ENCODE data around the gene PRR9. TPM values are rescaled to one million over a fixed set of nuclear protein-coding genes. Genes with fewer than 3 reads are reported as not detected.
"Not testable (repeated sequence)": the region's sequence is repeated elsewhere in the genome, so short reads cannot be mapped to it uniquely, and the experiment has no call there.

The PRR9 gene
- total RNA-seq, 4 donors from 2014 or later, result not detected

DNA sequence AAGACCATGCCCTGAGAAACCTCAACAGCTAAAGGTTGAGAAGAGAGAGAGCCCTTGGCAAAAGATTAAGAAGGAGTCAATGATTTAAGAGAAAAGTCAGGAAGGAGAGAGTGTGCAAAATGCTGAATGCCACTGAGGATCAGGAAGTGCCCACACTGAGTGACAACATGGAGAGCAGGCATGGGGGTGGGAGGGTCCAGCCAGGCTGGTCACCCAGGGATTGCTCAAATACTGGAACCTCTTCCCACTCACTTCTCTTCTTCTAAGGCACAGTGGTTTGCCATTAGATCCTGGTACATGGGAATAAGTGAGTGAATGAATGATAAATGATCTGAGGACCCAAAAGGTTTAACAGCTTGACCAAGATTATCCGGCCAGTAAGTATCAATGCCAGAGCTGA lies 11.1 kb downstream of the PRR9 start:
- 80 to 100% methylated on average over 1 of the region's 1 CpG for WGBS, 2 donors
- no peaks in the 10 kb centered on the region for H3K36me3 ChIP-seq
- TF ChIP-seq, protein P1, sequence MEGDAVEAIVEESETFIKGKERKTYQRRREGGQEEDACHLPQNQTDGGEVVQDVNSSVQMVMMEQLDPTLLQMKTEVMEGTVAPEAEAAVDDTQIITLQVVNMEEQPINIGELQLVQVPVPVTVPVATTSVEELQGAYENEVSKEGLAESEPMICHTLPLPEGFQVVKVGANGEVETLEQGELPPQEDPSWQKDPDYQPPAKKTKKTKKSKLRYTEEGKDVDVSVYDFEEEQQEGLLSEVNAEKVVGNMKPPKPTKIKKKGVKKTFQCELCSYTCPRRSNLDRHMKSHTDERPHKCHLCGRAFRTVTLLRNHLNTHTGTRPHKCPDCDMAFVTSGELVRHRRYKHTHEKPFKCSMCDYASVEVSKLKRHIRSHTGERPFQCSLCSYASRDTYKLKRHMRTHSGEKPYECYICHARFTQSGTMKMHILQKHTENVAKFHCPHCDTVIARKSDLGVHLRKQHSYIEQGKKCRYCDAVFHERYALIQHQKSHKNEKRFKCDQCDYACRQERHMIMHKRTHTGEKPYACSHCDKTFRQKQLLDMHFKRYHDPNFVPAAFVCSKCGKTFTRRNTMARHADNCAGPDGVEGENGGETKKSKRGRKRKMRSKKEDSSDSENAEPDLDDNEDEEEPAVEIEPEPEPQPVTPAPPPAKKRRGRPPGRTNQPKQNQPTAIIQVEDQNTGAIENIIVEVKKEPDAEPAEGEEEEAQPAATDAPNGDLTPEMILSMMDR (IDR thresholded peaks at IDR 0.05), result no peak
- TF ChIP-seq POLR2A (IDR thresholded peaks at IDR 0.05), result no peak
- peaks cover 0 to 7% (median 0%) of the 10 kb centered on the region in 4 donors for H3K27me3 ChIP-seq
- H3K9me3 ChIP-seq, result no peaks in the 10 kb centered on the region
- no peak for DNase-seq
- H3K4me1 ChIP-seq, result peaks cover 0 to 30% (median 11%) of the 10 kb centered on the region in 3 donors
- no peak overlapping the region for H3K4me3 ChIP-seq
- intact Hi-C loops (cut with DNase I), result loop anchor here (10.0 kb wide), 1 partner anchor 574 kb away; no protein-coding TSS in a partner anchor
- H3K27ac ChIP-seq, result no peak overlapping the region

DNA sequence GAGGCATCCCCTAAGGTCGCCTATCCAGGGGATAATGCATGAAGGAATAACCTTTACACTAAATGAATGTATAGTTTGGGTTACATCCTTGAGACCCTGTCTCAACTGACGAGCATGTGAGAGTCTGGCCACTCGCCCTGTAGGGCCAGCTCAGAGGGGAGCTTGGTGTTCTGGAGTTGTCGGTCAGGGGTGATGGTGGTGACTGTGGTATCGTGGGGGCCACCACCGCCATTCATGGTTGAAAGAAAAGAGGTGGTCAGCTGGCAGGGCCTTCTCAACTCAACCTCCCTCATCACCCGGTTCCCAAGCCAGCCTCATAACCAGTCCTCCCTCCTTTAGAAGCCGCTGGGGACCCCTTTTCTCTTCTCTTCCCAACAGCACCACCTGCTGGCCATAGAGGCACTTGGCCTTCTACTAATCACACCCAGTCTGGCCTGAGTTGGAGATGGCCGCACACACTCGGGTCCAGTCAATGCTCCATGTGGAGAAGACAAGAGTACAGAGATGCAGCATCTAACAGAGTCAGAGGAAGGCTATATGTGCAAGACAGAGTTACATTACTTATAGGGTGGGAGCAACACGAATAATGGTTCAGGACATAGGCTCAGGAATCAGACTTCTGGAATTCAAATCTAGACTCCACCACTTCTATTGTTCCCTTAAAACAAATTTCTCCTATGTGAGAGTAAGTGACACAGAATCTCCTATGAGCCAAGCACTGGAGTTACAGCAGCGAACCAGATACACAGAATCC lies 11.9 kb downstream of the PRR9 start:
- not testable (repeated sequence) for DNase-seq, H3K9me3 ChIP-seq, H3K27ac ChIP-seq, H3K36me3 ChIP-seq, H3K4me3 ChIP-seq, H3K27me3 ChIP-seq
- 61 to 66% methylated on average over 8 to 9 of the region's 12 CpGs for WGBS, 2 donors
- intact Hi-C loops (cut with DNase I), result loop anchor here (10.0 kb wide), 1 partner anchor 574 kb away; no protein-coding TSS in a partner anchor
- peaks cover 0 to 31% (median 11%) of the 10 kb centered on the region in 3 donors for H3K4me1 ChIP-seq
- TF ChIP-seq, protein P1 (IDR thresholded peaks at IDR 0.05), result peak in 3 of 6 experiments; percentile 29 to 40 (median 32)

DNA sequence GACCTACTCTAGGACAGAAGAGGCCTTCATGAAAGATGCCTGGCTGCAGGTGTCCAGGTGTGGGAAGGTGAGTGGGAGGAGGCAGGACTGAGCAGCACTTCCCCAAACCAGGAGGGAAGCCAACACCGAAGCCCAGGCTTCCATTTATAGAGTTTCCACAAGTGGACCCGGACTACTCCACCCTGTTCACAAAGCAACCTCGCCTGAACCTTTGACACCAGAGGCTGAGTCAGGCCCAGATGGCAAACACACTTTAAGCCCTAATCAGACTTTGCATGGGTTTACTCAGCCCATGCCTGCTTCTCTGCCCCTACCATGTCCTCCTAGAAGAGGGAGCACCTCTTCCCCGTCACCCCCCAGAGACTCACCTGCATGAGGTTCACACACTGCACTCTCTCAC lies 14.0 kb downstream of the PRR9 start:
- Histone ChIP-seq H3K4me3 (no peak overlapping the region), H3K27me3 (no peaks in the 10 kb centered on the region), H3K27ac (peak overlapping the region in 3 of 4 donors; percentile 46 to 67 (median 53)), H3K36me3 (no peaks in the 10 kb centered on the region), H3K4me1 (peaks cover 0 to 31% (median 11%) of the 10 kb centered on the region in 3 donors), H3K9me3 (no peaks in the 10 kb centered on the region)
- intact Hi-C loops (cut with DNase I), result no loop called here
- DNase-seq, result no peak
- no peak for TF ChIP-seq POLR2A (IDR thresholded peaks at IDR 0.05)
- TF ChIP-seq, protein P1 (IDR thresholded peaks at IDR 0.05), result no peak
- 49 to 61% methylated on average over 4 of the region's 4 CpGs for WGBS, 2 donors

DNA sequence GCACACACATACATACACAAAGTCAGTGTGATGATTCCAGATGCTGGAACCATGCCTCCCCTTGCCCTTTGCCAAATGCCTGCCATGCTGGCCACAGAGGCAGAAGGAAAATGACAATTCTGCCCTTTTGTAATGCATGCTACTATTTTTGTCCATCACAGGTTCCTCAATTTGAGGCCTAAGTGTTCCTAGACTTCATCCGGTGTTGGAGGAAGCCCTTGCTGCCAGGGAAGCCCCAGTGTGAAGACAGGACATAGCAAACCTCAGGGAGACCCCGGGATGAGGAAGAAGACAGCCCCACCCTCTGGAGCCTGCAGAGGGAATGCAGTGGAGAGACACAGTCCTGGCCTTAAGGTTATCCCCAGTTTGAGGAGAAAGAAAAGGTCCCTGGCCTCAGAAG lies 14.4 kb downstream of the PRR9 start:
- DNase-seq, result no peak
- 40% methylated on average over 1 of the region's 2 CpGs; no CpG with 5 or more reads in 1 of the 2 donors for WGBS, 2 donors
- intact Hi-C loops (cut with DNase I), result no loop called here
- no peak overlapping the region for H3K4me3 ChIP-seq
- peaks cover 0 to 31% (median 11%) of the 10 kb centered on the region in 3 donors for H3K4me1 ChIP-seq
- no peak for TF ChIP-seq POLR2A (IDR thresholded peaks at IDR 0.05)
- TF ChIP-seq, protein P1 (IDR thresholded peaks at IDR 0.05), result no peak
- H3K27ac ChIP-seq, result peak overlapping the region in 3 of 4 donors; percentile 46 to 67 (median 53)
- no peaks in the 10 kb centered on the region for H3K9me3 ChIP-seq
- H3K27me3 ChIP-seq, result no peaks in the 10 kb centered on the region
- H3K36me3 ChIP-seq, result no peaks in the 10 kb centered on the region

DNA sequence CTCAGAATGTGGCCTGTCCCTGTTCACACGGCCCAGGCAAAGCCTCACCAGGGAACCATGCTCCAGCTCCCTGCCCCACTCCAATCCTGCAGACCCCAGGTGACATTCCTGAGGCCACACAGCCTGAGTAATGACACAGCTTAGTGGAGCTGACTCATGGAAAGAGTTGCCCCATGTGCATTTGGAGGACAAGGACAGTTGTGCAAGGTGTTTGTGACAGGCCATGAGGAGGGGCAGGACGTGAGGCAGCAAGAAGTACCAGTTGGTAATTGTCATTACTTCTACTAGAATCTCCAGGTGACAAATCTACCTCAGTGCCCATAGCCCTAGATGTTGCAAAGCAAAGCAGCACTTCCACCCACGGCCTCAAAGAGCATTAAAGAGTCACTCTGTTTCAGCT lies 15.2 kb downstream of the PRR9 start:
- no peaks in the 10 kb centered on the region for H3K27me3 ChIP-seq
- no peak for DNase-seq
- no peaks in the 10 kb centered on the region for H3K9me3 ChIP-seq
- 42 to 60% methylated on average over 2 to 3 of the region's 3 CpGs for WGBS, 2 donors
- H3K4me3 ChIP-seq, result no peak overlapping the region
- H3K4me1 ChIP-seq, result peaks cover 0 to 31% (median 11%) of the 10 kb centered on the region in 3 donors
- H3K27ac ChIP-seq, result peak overlapping the region in 3 of 4 donors; percentile 46 to 67 (median 53)
- H3K36me3 ChIP-seq, result no peaks in the 10 kb centered on the region
- intact Hi-C loops (cut with DNase I), result no loop called here
- TF ChIP-seq POLR2A (IDR thresholded peaks at IDR 0.05), result no peak
- TF ChIP-seq, protein P1 (IDR thresholded peaks at IDR 0.05), result peak in 1 of 6 experiments; percentile 17

Data from esophagus squamous epithelium (tissue), 5 donors.